Astrocyte (in vitro differentiated cells and primary cell): ENCODE results near the gene OTULINL. TPM values are rescaled to one million over a fixed set of nuclear protein-coding genes. Genes with fewer than 3 reads are reported as not detected.
A peak's percentile ranks its signal among the peaks of the same experiment; 100 is the strongest.

Experiments used
- DNase-seq: peaks from one replicate; pipeline ENCODE4 v3.0.0-alpha.2; 2010; ENCODE audit warnings: low read depth
- FAIRE-seq: peaks from 2 replicates; lab custom pipeline; 2011; peaks lifted over from hg19 to GRCh38; lab: Jason Lieb, UNC
- H2AFZ ChIP-seq: 2 replicates; pipeline ENCODE4 v1.6.0; 2012; ENCODE audit warnings: low read depth, low read length, inconsistent platforms
- H3K27ac ChIP-seq: 2 replicates; pipeline ENCODE4 v1.5.1; 2011; ENCODE audit warnings: low read depth, low read length, inconsistent platforms
- H3K27me3 ChIP-seq: 2 replicates; pipeline ENCODE4 v1.6.0; 2011; ENCODE audit warnings: low read length, inconsistent platforms; ENCODE audit not compliant: insufficient read depth
- H3K36me3 ChIP-seq: 2 replicates; pipeline ENCODE4 v1.5.1; 2011; ENCODE audit warnings: low read length, inconsistent platforms; ENCODE audit not compliant: insufficient read depth
- H3K4me1 ChIP-seq: 2 replicates; pipeline ENCODE4 v1.5.1; 2011; ENCODE audit warnings: low read length, inconsistent platforms; ENCODE audit not compliant: insufficient read depth
- H3K4me2 ChIP-seq: 2 replicates; pipeline ENCODE4 v1.6.0; 2012; ENCODE audit warnings: low read length, inconsistent platforms
- H3K4me3 ChIP-seq: 2 replicates; pipeline ENCODE4 v1.5.1; 2011; ENCODE audit warnings: low read depth, mild to moderate bottlenecking, low read length, inconsistent platforms; ENCODE audit not compliant: insufficient read depth
- H3K79me2 ChIP-seq: 2 replicates; pipeline ENCODE4 v1.6.0; 2012; ENCODE audit warnings: mild to moderate bottlenecking, low read length, inconsistent platforms; ENCODE audit not compliant: insufficient read depth
- H3K9ac ChIP-seq: 2 replicates; pipeline ENCODE4 v1.6.0; 2012; ENCODE audit warnings: mild to moderate bottlenecking, low read length, inconsistent platforms
- H3K9me3 ChIP-seq: 2 replicates; pipeline ENCODE4 v1.5.1; 2012; ENCODE audit warnings: low read depth, mild to moderate bottlenecking, low read length, inconsistent platforms; ENCODE audit not compliant: insufficient read depth
- H4K20me1 ChIP-seq: 2 replicates; pipeline ENCODE4 v1.6.0; 2012; ENCODE audit warnings: low read length, inconsistent platforms; ENCODE audit not compliant: insufficient read depth
- H3K27ac Mint-ChIP-seq: one replicate; pipeline ENCODE4 v1.8.0; 2021; ENCODE audit warnings: mild to moderate bottlenecking, mixed read lengths; ENCODE audit not compliant: unreplicated experiment
- H3K27me3 Mint-ChIP-seq: one replicate; pipeline ENCODE4 v1.8.0; 2021; ENCODE audit warnings: low read depth, mixed read lengths; ENCODE audit not compliant: unreplicated experiment
- H3K36me3 Mint-ChIP-seq: one replicate; pipeline ENCODE4 v1.8.0; 2021; ENCODE audit warnings: low read depth, mixed read lengths; ENCODE audit not compliant: unreplicated experiment
- H3K4me1 Mint-ChIP-seq: one replicate; pipeline ENCODE4 v1.8.0; 2021; ENCODE audit warnings: low read depth, mixed read lengths; ENCODE audit not compliant: unreplicated experiment
- H3K4me3 Mint-ChIP-seq: one replicate; pipeline ENCODE4 v1.8.0; 2021; ENCODE audit warnings: mild to moderate bottlenecking, moderate library complexity, mixed read lengths; ENCODE audit not compliant: unreplicated experiment
- H3K9me3 Mint-ChIP-seq: one replicate; pipeline ENCODE4 v1.8.0; 2021; ENCODE audit warnings: mild to moderate bottlenecking, mixed read lengths; ENCODE audit not compliant: unreplicated experiment
- CTCF ChIP-seq: IDR thresholded peaks from 2 replicates; pipeline ENCODE4 v1.5.1; 2011; ENCODE audit warnings: low read depth, mild to moderate bottlenecking, inconsistent platforms, low read length, moderate library complexity; ENCODE audit not compliant: insufficient read depth
- EZH2 ChIP-seq: IDR thresholded peaks from 2 replicates; pipeline ENCODE4 v1.6.1; 2012; ENCODE audit warnings: mild to moderate bottlenecking, low read length, inconsistent platforms; ENCODE audit not compliant: insufficient read depth
- total RNA-seq: library from RNA; stranded (reverse); gene quantifications from 2 replicates; pipeline ENCODE4 v1.2.1, GENCODE V29; 2021

OTULINL gene
- total RNA-seq, 1 donor from 2014 or later: 2.8 TPM

DNA sequence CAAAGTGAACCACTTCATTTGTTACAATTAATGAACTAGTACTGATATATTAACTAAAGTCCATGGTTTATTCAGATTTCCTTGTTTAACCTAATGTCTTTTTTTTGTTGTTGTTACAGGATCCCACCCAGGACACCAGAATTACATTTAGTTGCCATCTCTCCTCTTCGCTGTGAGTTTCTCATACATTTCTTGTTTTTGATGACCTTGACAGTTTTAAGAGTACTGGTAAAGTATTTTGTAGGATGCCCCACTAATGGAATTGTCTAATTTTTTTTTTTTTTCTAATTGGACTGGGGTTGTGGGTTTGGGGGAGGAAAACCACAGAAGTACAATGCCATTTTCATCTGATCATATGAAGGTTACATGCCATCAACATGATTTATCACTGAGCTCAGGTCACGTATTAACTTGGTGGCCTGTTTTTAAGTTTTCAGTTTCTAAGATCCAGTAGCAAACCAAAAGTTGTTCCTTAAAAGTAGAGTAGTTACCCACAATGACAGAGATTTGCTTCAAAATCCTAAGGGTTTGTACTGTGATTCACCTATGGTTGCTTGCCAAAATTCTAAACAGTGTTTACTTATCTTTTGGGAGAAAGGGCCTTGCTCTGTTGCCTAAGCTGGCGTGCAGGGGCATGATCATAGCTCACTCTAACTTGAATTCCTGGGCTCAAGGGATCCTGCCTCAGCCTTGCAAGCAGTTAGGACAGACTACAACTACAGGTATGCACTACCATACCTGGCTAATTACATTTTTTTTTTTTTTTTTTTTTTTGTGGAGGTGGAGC lies 78.4 kb downstream of the OTULINL start:
- DNase-seq: peak; percentile 71
- H3K4me3 Mint-ChIP-seq: no peak overlapping the region
- FAIRE-seq: no peak

DNA sequence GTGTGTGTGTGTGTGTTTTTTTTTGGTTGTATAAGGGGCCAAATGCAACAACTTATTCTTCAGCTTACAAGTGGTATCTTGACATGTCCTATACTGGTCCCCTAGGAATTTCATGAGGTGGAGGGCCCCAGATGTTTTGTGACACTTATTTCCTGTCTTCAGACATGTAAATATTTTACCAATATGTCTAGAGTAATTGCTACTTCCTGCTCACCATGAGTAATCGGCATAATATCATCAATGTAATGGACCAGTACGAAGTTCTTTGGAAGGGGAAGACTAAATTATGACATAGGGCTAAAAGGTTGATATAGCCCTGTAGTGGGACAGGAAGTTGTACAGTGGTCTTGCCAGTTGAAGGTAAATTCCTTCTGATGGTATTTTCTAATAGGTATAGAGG lies 79.2 kb downstream of the OTULINL start:
- Mint-ChIP-seq H3K4me3 (no peak overlapping the region), H3K4me1 (peaks cover 6% of the 10 kb centered on the region), H3K27ac (no peak overlapping the region), H3K27me3 (no peaks in the 10 kb centered on the region), H3K36me3 (no peaks in the 10 kb centered on the region), H3K9me3 (no peaks in the 10 kb centered on the region)
- Histone ChIP-seq H4K20me1 (peaks cover 9% of the 10 kb centered on the region), H3K4me3 (no peak overlapping the region), H3K9me3 (no peaks in the 10 kb centered on the region), H3K27me3 (no peaks in the 10 kb centered on the region), H3K9ac (no peak overlapping the region), H3K4me2 (no peak overlapping the region), H3K36me3 (no peaks in the 10 kb centered on the region), H3K4me1 (peaks cover 18% of the 10 kb centered on the region), H2AFZ (no peak overlapping the region), H3K79me2 (peaks cover 10% of the 10 kb centered on the region), H3K27ac (no peak overlapping the region)
- DNase-seq (no peak), FAIRE-seq (no peak)
- no peak for TF ChIP-seq EZH2
- TF ChIP-seq CTCF: no peak

More for the DNA sequence above, 78.4 kb downstream of the OTULINL start:
- Histone ChIP-seq H3K4me2 (no peak overlapping the region), H3K36me3 (no peaks in the 10 kb centered on the region), H3K4me3 (no peak overlapping the region), H3K9me3 (no peaks in the 10 kb centered on the region), H3K27ac (no peak overlapping the region), H3K27me3 (peaks cover 2% of the 10 kb centered on the region), H4K20me1 (peaks cover under 1% of the 10 kb centered on the region), H3K79me2 (peaks cover 2% of the 10 kb centered on the region), H3K4me1 (peaks cover 12% of the 10 kb centered on the region), H3K9ac (no peak overlapping the region), H2AFZ (no peak overlapping the region)
- Mint-ChIP-seq H3K27me3 (peaks cover 2% of the 10 kb centered on the region), H3K36me3 (no peaks in the 10 kb centered on the region), H3K4me1 (peaks cover 4% of the 10 kb centered on the region), H3K9me3 (no peaks in the 10 kb centered on the region), H3K27ac (no peak overlapping the region)
- TF ChIP-seq EZH2 (no peak), CTCF (no peak)

Other genes with a start within 250 kb of the OTULINL start
- 28.1 and 29.0 TPM in 2 replicates for gene OTULIN, start 82.9 kb downstream of the OTULINL start, total RNA-seq